K562 (cell line): ENCODE results near the gene RSPH9. TPM values are rescaled to one million over a fixed set of nuclear protein-coding genes. Genes with fewer than 3 reads are reported as not detected.

Source experiments
- DMBX1 ChIP-seq: fragments of 250-450 bp; sonication (Bioruptor Pico); IDR thresholded peaks from 2 replicates; pipeline ENCODE4 v1.8.0; 2022; ENCODE audit warnings: inconsistent platforms, mild to moderate bottlenecking, moderate library complexity, borderline replicate concordance
- E2F3 ChIP-seq: fragments of 250-450 bp; sonication (Bioruptor Pico); IDR thresholded peaks from 2 replicates; pipeline ENCODE4 v1.4.0; 2020; ENCODE audit warnings: mild to moderate bottlenecking
- EP300 ChIP-seq: IDR thresholded peaks from 2 replicates; pipeline ENCODE4 v1.6.1; 2012; ENCODE audit warnings: low read length, improper control_type of control experiment
- ESRRA ChIP-seq: fragments of 450-650 bp; IDR thresholded peaks from 2 replicates; pipeline ENCODE4 v1.6.1; 2014; ENCODE audit warnings: low read depth, mild to moderate bottlenecking, moderate library complexity, borderline replicate concordance
- ETV1 ChIP-seq: fragments of 450-650 bp; conservative IDR thresholded peaks from 2 replicates; pipeline ENCODE4 v1.6.1; 2016; ENCODE audit warnings: missing genetic modification characterization, control low read depth, low read depth, missing compliant biosample characterization
- FOSL1 ChIP-seq: fragments of 200-800 bp; sonication (Bioruptor generic); conservative IDR thresholded peaks from 2 replicates; pipeline ENCODE4 v1.6.1; 2016; ENCODE audit warnings: missing genetic modification characterization, missing compliant biosample characterization
- HIVEP1 ChIP-seq: fragments of 250-450 bp; sonication (Bioruptor Pico); IDR thresholded peaks from 2 replicates; pipeline ENCODE4 v1.4.0; 2020; ENCODE audit warnings: mild to moderate bottlenecking
- KLF16 ChIP-seq: IDR thresholded peaks from 2 replicates; pipeline ENCODE4 v1.6.1; 2016; ENCODE audit warnings: antibody characterized with exemption
- MAFF ChIP-seq: IDR thresholded peaks from 2 replicates; pipeline ENCODE4 v1.6.1; 2012; ENCODE audit warnings: low read length, improper control_type of control experiment
- MAFG ChIP-seq: fragments of 450-650 bp; conservative IDR thresholded peaks from 2 replicates; pipeline ENCODE4 v1.6.1; 2016; ENCODE audit warnings: missing genetic modification characterization, missing compliant biosample characterization
- MAZ ChIP-seq, 2 experiments: fragments of 450-650 bp in 1 of 2; sonication (generic) in 1 of 2; formaldehyde crosslinking; IDR thresholded peaks in 1 of 2; conservative IDR thresholded peaks in 1 of 2; 2 replicates each; pipeline versions ENCODE4 v1.4.0 to v1.5.0; 2020; ENCODE audit warnings: mild to moderate bottlenecking in 1 of 2, missing genetic modification reagents in 1 of 2
- MED1 ChIP-seq: sonication (generic); formaldehyde crosslinking; IDR thresholded peaks from 2 replicates; pipeline ENCODE4 v1.8.1; 2023; ENCODE audit warnings: missing genetic modification reagents, borderline replicate concordance
- NEUROD1 ChIP-seq: fragments of 150-350 bp; IDR thresholded peaks from 2 replicates; pipeline ENCODE4 v1.6.1; 2014; ENCODE audit warnings: borderline replicate concordance, low read length, low read depth; ENCODE audit not compliant: partially characterized antibody
- NR1H2 ChIP-seq: sonication (generic); formaldehyde crosslinking; IDR thresholded peaks from 2 replicates; pipeline ENCODE4 v1.4.0; 2020; ENCODE audit warnings: mild to moderate bottlenecking, missing genetic modification reagents
- PHF21A ChIP-seq: fragments of 450-650 bp; IDR thresholded peaks from 2 replicates; pipeline ENCODE4 v1.6.1; 2017; ENCODE audit warnings: low read depth, borderline replicate concordance
- PML ChIP-seq: IDR thresholded peaks from 2 replicates; pipeline ENCODE4 v1.6.1; 2012; ENCODE audit warnings: low read length, inconsistent platforms
- SIN3B ChIP-seq: fragments of 450-650 bp; IDR thresholded peaks from 2 replicates; pipeline ENCODE4 v1.6.1; 2017; ENCODE audit warnings: low read depth, mild to moderate bottlenecking, moderate library complexity
- SRSF9 ChIP-seq: fragments of 200-400 bp; formaldehyde crosslinking; IDR thresholded peaks from 2 replicates; pipeline ENCODE4 v1.6.1; 2017; ENCODE audit warnings: low read depth, low read length, borderline replicate concordance
- TEAD2 ChIP-seq: fragments of 450-650 bp; IDR thresholded peaks from 2 replicates; pipeline ENCODE4 v1.6.1; 2016; ENCODE audit warnings: missing genetic modification characterization, control low read depth, missing compliant biosample characterization
- VEZF1 ChIP-seq: fragments of 200-800 bp; sonication (Bioruptor generic); IDR thresholded peaks from 2 replicates; pipeline ENCODE4 v1.6.1; 2017; ENCODE audit warnings: missing genetic modification characterization, missing compliant biosample characterization
- XRCC5 ChIP-seq: fragments of 200-400 bp; formaldehyde crosslinking; IDR thresholded peaks from 2 replicates; pipeline ENCODE4 v1.6.1; 2017; ENCODE audit warnings: low read depth, mild to moderate bottlenecking, low read length
- YY1 ChIP-seq, 3 experiments: IDR thresholded peaks; 2 replicates each; pipeline ENCODE4 v1.6.1; 2011; ENCODE audit warnings: low read length in 2 of 3, mild to moderate bottlenecking in 2 of 3, moderate library complexity in 2 of 3, borderline replicate concordance in 1 of 3, control low read depth in 1 of 3, low read depth in 1 of 3; ENCODE audit not compliant: insufficient read depth in 3 of 3, insufficient replicate concordance in 2 of 3, control insufficient read depth in 1 of 3, insufficient read length in 1 of 3; ENCODE audit errors: extremely low read depth in 1 of 3
- ZNF584 ChIP-seq: fragments of 200-800 bp; sonication (Bioruptor generic); IDR thresholded peaks from 2 replicates; pipeline ENCODE4 v1.6.1; 2016; ENCODE audit warnings: low read depth, mild to moderate bottlenecking, missing genetic modification characterization, missing compliant biosample characterization
- polyA plus RNA-seq, 8 experiments: library from polyadenylated mRNA; depleted of rRNA in 4 of 8; stranded (reverse) in 5 of 8; unstranded in 3 of 8; fragments of >200 nt; fragmentation: Nextera tagmentation in 2 of 8; fragmentation: Illumina TruSeq in 1 of 8; extraction: Ambion mirVana in 2 of 8; extraction: Trizol in 1 of 8; gene quantifications; 2 replicates each; pipeline versions ENCODE4 v1.2.1 to v1.2.3, GENCODE V29; 2011 to 2014; ENCODE audit warnings: inconsistent platforms in 1 of 8, missing spikeins in 1 of 8
- total RNA-seq, 7 experiments: library from RNA; depleted of rRNA in 6 of 7; stranded (reverse); fragments of >200 nt in 6 of 7; fragmentation: Illumina TruSeq in 2 of 7; extraction: Trizol in 2 of 7; gene quantifications; 2 replicates each; pipeline versions ENCODE4 v1.2.1 to v1.2.3, GENCODE V29; 2011 to 2021; ENCODE audit warnings: low replicate concordance in 1 of 7
- TF ChIP-seq, protein P1 (sequence below): sonication (generic); formaldehyde crosslinking; IDR thresholded peaks from 2 replicates; pipeline ENCODE4 v1.5.0; 2020; ENCODE audit warnings: missing genetic modification reagents
- TF ChIP-seq, protein P2 (sequence below): fragments of 450-650 bp; formaldehyde crosslinking; IDR thresholded peaks from 2 replicates; pipeline ENCODE4 v1.4.0; 2020; ENCODE audit warnings: mild to moderate bottlenecking, moderate library complexity

The RSPH9 gene
- total and polyA plus RNA-seq, 9 of the 15 experiments (the other 6 are each of a cell fraction or from before 2014, with no cell fraction given), result 0.05 to 0.60 (median 0.39) TPM; not detected in 6

GRCh38 chr6:43669922-43670622 lies 25.2 kb downstream of the RSPH9 start (continued):
- TF ChIP-seq MED1 (CRISPR knock-in tag) (no peak), PML (no peak), MAFF (peak; percentile 12; the same call in 1 of the 2 replicates), XRCC5 (no peak), DMBX1 (CRISPR knock-in tag) (0 out of 2 replicates have a peak, but pooled peaks have one; percentile 16), TEAD2 (tag) (no peak), EP300 (peak; percentile 44; the same call in 1 of the 2 replicates), HIVEP1 (no peak), ESRRA (no peak), PHF21A (no peak), NEUROD1 (no peak), MAZ (CRISPR knock-in tag; conservative IDR thresholded peaks at IDR 0.05 in 1 of 2, IDR thresholded peaks at IDR 0.05 in 1 of 2) (peak in 1 of 2 experiments; percentile 48; a peak in 2 of 4 replicates), KLF16 (no peak), YY1 (IDR thresholded peaks at IDR 0.05; ENCODE audit: borderline replicate concordance in 1 of 3, control insufficient read depth in 1 of 3, extremely low read depth in 1 of 3, insufficient read depth in 3 of 3, insufficient read length in 1 of 3, insufficient replicate concordance in 2 of 3, low read depth in 1 of 3, low read length in 2 of 3) (peak in 1 of 3 experiments; percentile 30), ZNF584 (CRISPR knock-in tag) (no peak), MAFG (tag) (no peak), VEZF1 (CRISPR knock-in tag) (peak; percentile 53; the same call in 1 of the 2 replicates), NR1H2 (CRISPR knock-in tag) (no peak), SRSF9 (no peak), E2F3 (CRISPR knock-in tag) (no peak), FOSL1 (tag) (0 out of 2 replicates have a peak, but pooled peaks have one; percentile 11), ETV1 (no peak), SIN3B (no peak)
- TF ChIP-seq, protein P1, sequence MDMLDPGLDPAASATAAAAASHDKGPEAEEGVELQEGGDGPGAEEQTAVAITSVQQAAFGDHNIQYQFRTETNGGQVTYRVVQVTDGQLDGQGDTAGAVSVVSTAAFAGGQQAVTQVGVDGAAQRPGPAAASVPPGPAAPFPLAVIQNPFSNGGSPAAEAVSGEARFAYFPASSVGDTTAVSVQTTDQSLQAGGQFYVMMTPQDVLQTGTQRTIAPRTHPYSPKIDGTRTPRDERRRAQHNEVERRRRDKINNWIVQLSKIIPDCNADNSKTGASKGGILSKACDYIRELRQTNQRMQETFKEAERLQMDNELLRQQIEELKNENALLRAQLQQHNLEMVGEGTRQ (CRISPR knock-in tag), result no peak
- TF ChIP-seq, protein P2, sequence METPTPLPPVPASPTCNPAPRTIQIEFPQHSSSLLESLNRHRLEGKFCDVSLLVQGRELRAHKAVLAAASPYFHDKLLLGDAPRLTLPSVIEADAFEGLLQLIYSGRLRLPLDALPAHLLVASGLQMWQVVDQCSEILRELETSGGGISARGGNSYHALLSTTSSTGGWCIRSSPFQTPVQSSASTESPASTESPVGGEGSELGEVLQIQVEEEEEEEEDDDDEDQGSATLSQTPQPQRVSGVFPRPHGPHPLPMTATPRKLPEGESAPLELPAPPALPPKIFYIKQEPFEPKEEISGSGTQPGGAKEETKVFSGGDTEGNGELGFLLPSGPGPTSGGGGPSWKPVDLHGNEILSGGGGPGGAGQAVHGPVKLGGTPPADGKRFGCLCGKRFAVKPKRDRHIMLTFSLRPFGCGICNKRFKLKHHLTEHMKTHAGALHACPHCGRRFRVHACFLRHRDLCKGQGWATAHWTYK (CRISPR knock-in tag), result 0 out of 2 replicates have a peak, but pooled peaks have one; percentile 31
